HEK293 (cell line): ENCODE results near the gene IGFBP5.

Experiments
- ZNF292 ChIP-seq: fragments of 450-650 bp; formaldehyde crosslinking; IDR thresholded peaks from 2 replicates; pipeline ENCODE4 v1.5.1; 2016; ENCODE audit warnings: low read depth, missing biosample characterization, missing genetic modification characterization, borderline replicate concordance
- ZNF785 ChIP-seq: fragments of 450-650 bp; formaldehyde crosslinking; IDR thresholded peaks from 2 replicates; pipeline ENCODE4 v1.5.1; 2016; ENCODE audit warnings: missing biosample characterization, missing genetic modification characterization

GRCh38 chr2:216663106-216663505 is 32.2 kb downstream of the IGFBP5 start:
- no peak for TF ChIP-seq ZNF785
- no peak for TF ChIP-seq ZNF292 (tag by site-specific recombination)
